OCI-LY1 (cell line): Measurements from ENCODE around the gene C4BPB.

Experiments
- CTCF ChIP-seq: fragments of 200-600 bp; sonication (generic), shearing (Covaris generic); IDR thresholded peaks from 2 replicates; pipeline ENCODE4 v1.5.1; 2017; ENCODE audit warnings: mild to moderate bottlenecking, antibody characterized with exemption, low read length, moderate library complexity, mixed read lengths
- EZH2 ChIP-seq: fragments of 200-600 bp; sonication (generic), shearing (Covaris generic); IDR thresholded peaks from 2 replicates; pipeline ENCODE4 v1.8.0; 2017; ENCODE audit warnings: borderline replicate concordance, mixed run types, mild to moderate bottlenecking, antibody characterized with exemption, low read length, moderate library complexity, mixed read lengths

GRCh38 chr1:207129053-207129452 lies 40.4 kb downstream of the C4BPB start:
- TF ChIP-seq CTCF (no peak), EZH2 (no peak)
